Endothelial cell of hepatic sinusoid (primary cell): Measurements from ENCODE around the gene NR1H3.
"Not testable (repeated sequence)": the region's sequence is repeated elsewhere in the genome, so short reads cannot be mapped to it uniquely, and the experiment has no call there.

Experiments used
- in situ Hi-C: cut with HindIII; loops from 2 replicates; pipeline ENCODE4 v1.10.0; 2017; ENCODE audit warnings: low sequenced_read_pairs

Gene NR1H3

GRCh38 chr11:47299078-47299477 lies 41.3 kb downstream of the NR1H3 start:
- in situ Hi-C loops, result loop anchor here (10.0 kb wide), 1 partner anchor 96 kb away; no protein-coding TSS in a partner anchor

GRCh38 chr11:47302853-47303252 lies 45.1 kb downstream of the NR1H3 start:
- in situ Hi-C loops, result no loop called here

GRCh38 chr11:47305734-47306483 lies 48.1 kb downstream of the NR1H3 start:
- in situ Hi-C loops, result no loop called here

- in situ Hi-C loops, result no loop called here
Measured at GRCh38 chr11:47306484-47306844, 48.7 kb downstream of the NR1H3 start.

GRCh38 chr11:47308050-47308823 lies 50.4 kb downstream of the NR1H3 start:
- in situ Hi-C loops, result no loop called here

- in situ Hi-C loops, result no loop called here
Measured at GRCh38 chr11:47314992-47315391, 57.2 kb downstream of the NR1H3 start.

- in situ Hi-C loops, result not testable (repeated sequence)
Measured at GRCh38 chr11:47316501-47316900, 58.7 kb downstream of the NR1H3 start.

- in situ Hi-C loops, result no loop called here
Measured at GRCh38 chr11:47317064-47317828, 59.5 kb downstream of the NR1H3 start.

GRCh38 chr11:47318166-47318565 lies 60.4 kb downstream of the NR1H3 start:
- in situ Hi-C loops, result no loop called here
